ENCODE data around the gene GTF2IRD1. TPM values are rescaled to one million over a fixed set of nuclear protein-coding genes. Genes with fewer than 3 reads are reported as not detected.
"Not testable (repeated sequence)": the region's sequence is repeated elsewhere in the genome, so short reads cannot be mapped to it uniquely, and the experiment has no call there.

GTF2IRD1 gene
- total RNA-seq, 5 donors from 2014 or later (not counting 1 experiment from before 2014, with no cell fraction given) = 1.2 to 6.9 (median 3.3) TPM

- WGBS (ENCODE audit: insufficient coverage) = 93% methylated on average over 7 of the region's 7 CpGs
- H3K27ac ChIP-seq (ENCODE audit: low read length); H3K9me3 Mint-ChIP-seq; H3K4me3 ChIP-seq (ENCODE audit: control insufficient read depth in 1 of 2, extremely low read depth in 1 of 2, low read length in 1 of 2); POLR2A ChIA-PET; H3K4me3 Mint-ChIP-seq; H3K27me3 ChIP-seq (replicated peaks in 1 of 2; ENCODE audit: control insufficient read depth in 2 of 2, extremely low read depth in 1 of 2, insufficient read depth in 2 of 2, low read length in 1 of 2); H3K4me1 Mint-ChIP-seq; H3K36me3 Mint-ChIP-seq; H3K4me1 ChIP-seq (ENCODE audit: control insufficient read depth in 1 of 2, extremely low read depth in 1 of 2, insufficient read depth in 2 of 2, low read length in 2 of 2); CTCF ChIA-PET; H3K36me3 ChIP-seq (ENCODE audit: control insufficient read depth in 2 of 2, extremely low read depth in 1 of 2, insufficient read depth in 1 of 2, low read length in 1 of 2); H3K9me3 ChIP-seq; DNase-seq; H3K27me3 Mint-ChIP-seq; H3K27ac Mint-ChIP-seq; ATAC-seq (replicated peaks in 1 of 4): not testable (repeated sequence)
Observed at GRCh38 chr7:74528773-74529172, 75.1 kb downstream of the GTF2IRD1 start.

GRCh38 chr7:74535951-74536356 lies 82.2 kb downstream of the GTF2IRD1 start:
- DNase-seq (no peak), ATAC-seq (replicated peaks in 1 of 4) (no peak)
- Histone ChIP-seq H3K9me3 (no peaks in the 10 kb centered on the region), H3K27ac (ENCODE audit: low read length) (no peak overlapping the region), H3K36me3 (ENCODE audit: control insufficient read depth in 2 of 2, extremely low read depth in 1 of 2, insufficient read depth in 1 of 2, low read length in 1 of 2) (no peaks in the 10 kb centered on the region), H3K27me3 (replicated peaks in 1 of 2; ENCODE audit: control insufficient read depth in 2 of 2, extremely low read depth in 1 of 2, insufficient read depth in 2 of 2, low read length in 1 of 2) (peaks cover 0 to 6% of the 10 kb centered on the region in 2 experiments), H3K4me3 (ENCODE audit: control insufficient read depth in 1 of 2, extremely low read depth in 1 of 2, low read length in 1 of 2) (no peak overlapping the region), H3K4me1 (ENCODE audit: control insufficient read depth in 1 of 2, extremely low read depth in 1 of 2, insufficient read depth in 2 of 2, low read length in 2 of 2) (no peaks in the 10 kb centered on the region)
- Mint-ChIP-seq H3K27ac (no peak overlapping the region), H3K36me3 (no peaks in the 10 kb centered on the region), H3K27me3 (no peaks in the 10 kb centered on the region), H3K4me3 (no peak overlapping the region), H3K9me3 (no peaks in the 10 kb centered on the region), H3K4me1 (no peaks in the 10 kb centered on the region)
- 82% methylated on average over 13 of the region's 13 CpGs for WGBS (ENCODE audit: insufficient coverage)
- POLR2A ChIA-PET = no interaction called here
- CTCF ChIA-PET = no interaction called here

DNA sequence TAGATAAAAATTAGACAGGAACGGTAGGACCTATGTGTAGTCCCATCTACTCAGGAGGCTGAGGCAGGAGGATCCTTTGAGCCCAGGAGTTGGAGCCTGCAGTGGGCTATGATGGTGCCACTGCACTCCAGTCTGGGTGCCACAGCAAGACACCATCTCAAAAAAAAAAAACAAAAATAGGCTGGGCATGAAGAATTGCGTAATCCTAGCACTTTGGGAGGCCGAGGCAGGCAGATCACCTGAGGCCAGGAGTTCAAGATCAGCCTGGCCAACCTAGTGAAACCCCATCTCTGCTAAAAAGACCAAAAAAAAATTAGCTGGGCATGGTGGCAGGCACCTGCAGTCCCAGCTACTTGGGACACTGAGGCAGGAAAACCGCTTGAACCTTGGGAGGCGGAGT lies 88.2 kb downstream of the GTF2IRD1 start:
- H3K4me1 Mint-ChIP-seq; H3K4me3 Mint-ChIP-seq; H3K4me3 ChIP-seq (ENCODE audit: control insufficient read depth in 1 of 2, extremely low read depth in 1 of 2, low read length in 1 of 2); H3K9me3 Mint-ChIP-seq; DNase-seq; H3K4me1 ChIP-seq (ENCODE audit: control insufficient read depth in 1 of 2, extremely low read depth in 1 of 2, insufficient read depth in 2 of 2, low read length in 2 of 2); H3K27ac Mint-ChIP-seq; H3K27me3 Mint-ChIP-seq; H3K36me3 Mint-ChIP-seq; H3K27me3 ChIP-seq (replicated peaks in 1 of 2; ENCODE audit: control insufficient read depth in 2 of 2, extremely low read depth in 1 of 2, insufficient read depth in 2 of 2, low read length in 1 of 2); H3K27ac ChIP-seq (ENCODE audit: low read length); POLR2A ChIA-PET; ATAC-seq (replicated peaks in 1 of 4); H3K9me3 ChIP-seq; H3K36me3 ChIP-seq (ENCODE audit: control insufficient read depth in 2 of 2, extremely low read depth in 1 of 2, insufficient read depth in 1 of 2, low read length in 1 of 2): not testable (repeated sequence)
- WGBS (ENCODE audit: insufficient coverage) = 87% methylated on average over 3 of the region's 5 CpGs
- CTCF ChIA-PET = interaction anchor here in 1 of 2 donors (0.7 kb wide), 1 partner anchor 141 kb away, joined by 4 read pairs; no protein-coding TSS in a partner anchor

GRCh38 chr7:74542558-74543117 lies 88.9 kb downstream of the GTF2IRD1 start:
- H3K4me3 Mint-ChIP-seq = no peak overlapping the region
- no peak overlapping the region for H3K27ac ChIP-seq (ENCODE audit: low read length)
- no peaks in the 10 kb centered on the region for H3K4me1 Mint-ChIP-seq
- POLR2A ChIA-PET = no interaction called here
- WGBS (ENCODE audit: insufficient coverage) = 76% methylated on average over 8 of the region's 9 CpGs
- H3K4me1 ChIP-seq (ENCODE audit: control insufficient read depth in 1 of 2, extremely low read depth in 1 of 2, insufficient read depth in 2 of 2, low read length in 2 of 2) = no peaks in the 10 kb centered on the region
- H3K9me3 ChIP-seq = no peaks in the 10 kb centered on the region
- DNase-seq (no peak), ATAC-seq (replicated peaks in 1 of 4) (no peak)
- H3K27me3 ChIP-seq (replicated peaks in 1 of 2; ENCODE audit: control insufficient read depth in 2 of 2, extremely low read depth in 1 of 2, insufficient read depth in 2 of 2, low read length in 1 of 2) = peaks cover 0 to 7% of the 10 kb centered on the region in 2 experiments
- H3K4me3 ChIP-seq (ENCODE audit: control insufficient read depth in 1 of 2, extremely low read depth in 1 of 2, low read length in 1 of 2) = no peak overlapping the region
- CTCF ChIA-PET = interaction anchor here in 1 of 2 donors (0.7 kb wide), 1 partner anchor 141 kb away, joined by 4 read pairs; no protein-coding TSS in a partner anchor
- no peaks in the 10 kb centered on the region for H3K36me3 ChIP-seq (ENCODE audit: control insufficient read depth in 2 of 2, extremely low read depth in 1 of 2, insufficient read depth in 1 of 2, low read length in 1 of 2)
- H3K9me3 Mint-ChIP-seq = peaks cover 0 to 3% (median 0%) of the 10 kb centered on the region in 3 donors
- no peak overlapping the region for H3K27ac Mint-ChIP-seq
- H3K36me3 Mint-ChIP-seq = no peaks in the 10 kb centered on the region
- no peaks in the 10 kb centered on the region for H3K27me3 Mint-ChIP-seq

- H3K4me3 Mint-ChIP-seq = no peak overlapping the region
- no peak overlapping the region for H3K27ac Mint-ChIP-seq
- H3K36me3 Mint-ChIP-seq = no peaks in the 10 kb centered on the region
- CTCF ChIA-PET = no interaction called here
- Histone ChIP-seq H3K36me3 (ENCODE audit: control insufficient read depth in 2 of 2, extremely low read depth in 1 of 2, insufficient read depth in 1 of 2, low read length in 1 of 2) (no peaks in the 10 kb centered on the region), H3K27ac (ENCODE audit: low read length) (no peak overlapping the region), H3K4me1 (ENCODE audit: control insufficient read depth in 1 of 2, extremely low read depth in 1 of 2, insufficient read depth in 2 of 2, low read length in 2 of 2) (no peaks in the 10 kb centered on the region), H3K4me3 (ENCODE audit: control insufficient read depth in 1 of 2, extremely low read depth in 1 of 2, low read length in 1 of 2) (no peak overlapping the region), H3K27me3 (replicated peaks in 1 of 2; ENCODE audit: control insufficient read depth in 2 of 2, extremely low read depth in 1 of 2, insufficient read depth in 2 of 2, low read length in 1 of 2) (peaks cover 0 to 4% of the 10 kb centered on the region in 2 experiments), H3K9me3 (no peaks in the 10 kb centered on the region)
- H3K4me1 Mint-ChIP-seq = no peaks in the 10 kb centered on the region
- peak in 3 of 35 experiments; percentile 8 to 17 (median 17) for DNase-seq
- no peaks in the 10 kb centered on the region for H3K27me3 Mint-ChIP-seq
- H3K9me3 Mint-ChIP-seq = peaks cover 0 to 3% (median 0%) of the 10 kb centered on the region in 3 donors
- no peak for ATAC-seq (replicated peaks in 1 of 4)
- 83% methylated on average over 2 of the region's 12 CpGs for WGBS (ENCODE audit: insufficient coverage)
- POLR2A ChIA-PET = no interaction called here
Observed at GRCh38 chr7:74544706-74545469, 91.2 kb downstream of the GTF2IRD1 start.

- no peaks in the 10 kb centered on the region for H3K36me3 ChIP-seq (ENCODE audit: control insufficient read depth in 2 of 2, extremely low read depth in 1 of 2, insufficient read depth in 1 of 2, low read length in 1 of 2)
- Mint-ChIP-seq H3K27ac (no peak overlapping the region), H3K9me3 (peaks cover 0 to 3% (median 0%) of the 10 kb centered on the region in 3 donors), H3K36me3 (no peaks in the 10 kb centered on the region), H3K27me3 (no peaks in the 10 kb centered on the region), H3K4me1 (no peaks in the 10 kb centered on the region), H3K4me3 (no peak overlapping the region)
- no peak for DNase-seq
- H3K9me3 ChIP-seq = no peaks in the 10 kb centered on the region
- ChIA-PET POLR2A (interaction anchor here in 1 of 2 donors (0.6 kb wide), 1 partner anchor 12 kb away, joined by 3 read pairs; no protein-coding TSS in a partner anchor), CTCF (no interaction called here)
- WGBS (ENCODE audit: insufficient coverage) = no CpG with 5 or more reads among the region's 8 CpGs
- no peaks in the 10 kb centered on the region for H3K4me1 ChIP-seq (ENCODE audit: control insufficient read depth in 1 of 2, extremely low read depth in 1 of 2, insufficient read depth in 2 of 2, low read length in 2 of 2)
- ATAC-seq (replicated peaks in 1 of 4) = no peak
- no peak overlapping the region for H3K27ac ChIP-seq (ENCODE audit: low read length)
- peaks cover 0 to 2% of the 10 kb centered on the region in 2 experiments for H3K27me3 ChIP-seq (replicated peaks in 1 of 2; ENCODE audit: control insufficient read depth in 2 of 2, extremely low read depth in 1 of 2, insufficient read depth in 2 of 2, low read length in 1 of 2)
- no peak overlapping the region for H3K4me3 ChIP-seq (ENCODE audit: control insufficient read depth in 1 of 2, extremely low read depth in 1 of 2, low read length in 1 of 2)
Observed at GRCh38 chr7:74545921-74546320, 92.2 kb downstream of the GTF2IRD1 start.
